Measurements from ENCODE around the gene TICAM2.
A peak's percentile ranks its signal among the peaks of the same experiment; 100 is the strongest.

Gene TICAM2

DNA sequence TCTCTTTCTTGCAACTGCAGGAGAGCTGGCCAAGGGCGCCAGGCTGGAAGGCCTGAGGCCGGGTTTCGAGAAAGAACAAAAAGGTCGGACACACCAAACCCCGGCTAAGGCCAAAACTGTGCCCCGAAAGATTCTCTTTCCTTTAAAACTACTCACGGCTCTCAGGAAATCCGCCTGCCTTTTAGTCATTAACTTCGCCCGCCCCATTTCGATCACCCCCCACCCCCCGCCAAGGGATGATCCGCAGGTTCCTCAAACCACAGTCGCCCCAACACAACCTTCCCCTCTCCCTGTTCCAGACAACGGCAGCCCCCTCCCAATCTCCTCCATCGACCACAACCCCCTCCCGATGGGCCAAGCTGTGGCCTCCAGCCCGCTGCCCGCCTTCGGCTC, 58.2 kb downstream of the TICAM2 start:
- peak overlapping the region; percentile 64 for H3K4me3 ChIP-seq (ENCODE audit: low read depth, low read length)
- DNase-seq (ENCODE audit: low read depth) = no peak
- TF ChIP-seq, protein P1, sequence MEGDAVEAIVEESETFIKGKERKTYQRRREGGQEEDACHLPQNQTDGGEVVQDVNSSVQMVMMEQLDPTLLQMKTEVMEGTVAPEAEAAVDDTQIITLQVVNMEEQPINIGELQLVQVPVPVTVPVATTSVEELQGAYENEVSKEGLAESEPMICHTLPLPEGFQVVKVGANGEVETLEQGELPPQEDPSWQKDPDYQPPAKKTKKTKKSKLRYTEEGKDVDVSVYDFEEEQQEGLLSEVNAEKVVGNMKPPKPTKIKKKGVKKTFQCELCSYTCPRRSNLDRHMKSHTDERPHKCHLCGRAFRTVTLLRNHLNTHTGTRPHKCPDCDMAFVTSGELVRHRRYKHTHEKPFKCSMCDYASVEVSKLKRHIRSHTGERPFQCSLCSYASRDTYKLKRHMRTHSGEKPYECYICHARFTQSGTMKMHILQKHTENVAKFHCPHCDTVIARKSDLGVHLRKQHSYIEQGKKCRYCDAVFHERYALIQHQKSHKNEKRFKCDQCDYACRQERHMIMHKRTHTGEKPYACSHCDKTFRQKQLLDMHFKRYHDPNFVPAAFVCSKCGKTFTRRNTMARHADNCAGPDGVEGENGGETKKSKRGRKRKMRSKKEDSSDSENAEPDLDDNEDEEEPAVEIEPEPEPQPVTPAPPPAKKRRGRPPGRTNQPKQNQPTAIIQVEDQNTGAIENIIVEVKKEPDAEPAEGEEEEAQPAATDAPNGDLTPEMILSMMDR (IDR thresholded peaks at IDR 0.05; ENCODE audit: control insufficient read depth, extremely low read depth, insufficient read depth) = no peak

DNA sequence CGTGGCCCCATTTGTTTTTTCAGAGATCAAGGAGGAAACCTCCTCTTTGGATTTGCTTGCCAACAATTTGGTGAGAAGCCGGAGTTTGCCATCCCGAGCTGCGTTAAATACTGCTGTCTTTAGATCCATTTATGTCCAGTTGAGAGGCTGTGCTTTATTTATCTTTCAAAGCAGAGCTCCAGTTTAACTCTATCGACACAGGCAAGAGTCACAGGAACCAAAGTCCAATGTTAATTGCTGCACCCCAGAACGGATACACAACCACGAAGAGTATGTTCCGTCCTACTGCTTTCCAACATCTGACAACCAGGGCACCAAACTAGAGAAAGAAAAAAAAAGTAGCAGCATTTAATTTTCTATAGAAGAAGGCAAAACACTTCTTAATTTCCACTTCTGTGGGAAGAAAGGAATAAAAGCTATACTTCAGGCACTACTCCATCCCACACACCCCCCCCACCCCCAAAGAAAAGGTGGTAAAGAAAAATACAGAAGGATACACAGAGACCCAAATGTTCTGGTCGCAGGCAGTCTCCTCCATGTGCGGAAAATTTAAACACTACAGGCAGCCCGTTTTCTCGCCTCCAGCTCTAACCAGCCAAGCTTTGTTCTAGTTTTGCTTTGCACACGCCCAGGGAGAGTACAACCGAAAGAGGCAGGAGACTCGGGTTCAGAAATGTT, 58.8 kb downstream of the TICAM2 start:
- TF ChIP-seq, protein P1 (IDR thresholded peaks at IDR 0.05; ENCODE audit: control insufficient read depth, extremely low read depth, insufficient read depth) = no peak
- peak overlapping the region; percentile 64 for H3K4me3 ChIP-seq (ENCODE audit: low read depth, low read length)
- DNase-seq (ENCODE audit: low read depth) = no peak

DNA sequence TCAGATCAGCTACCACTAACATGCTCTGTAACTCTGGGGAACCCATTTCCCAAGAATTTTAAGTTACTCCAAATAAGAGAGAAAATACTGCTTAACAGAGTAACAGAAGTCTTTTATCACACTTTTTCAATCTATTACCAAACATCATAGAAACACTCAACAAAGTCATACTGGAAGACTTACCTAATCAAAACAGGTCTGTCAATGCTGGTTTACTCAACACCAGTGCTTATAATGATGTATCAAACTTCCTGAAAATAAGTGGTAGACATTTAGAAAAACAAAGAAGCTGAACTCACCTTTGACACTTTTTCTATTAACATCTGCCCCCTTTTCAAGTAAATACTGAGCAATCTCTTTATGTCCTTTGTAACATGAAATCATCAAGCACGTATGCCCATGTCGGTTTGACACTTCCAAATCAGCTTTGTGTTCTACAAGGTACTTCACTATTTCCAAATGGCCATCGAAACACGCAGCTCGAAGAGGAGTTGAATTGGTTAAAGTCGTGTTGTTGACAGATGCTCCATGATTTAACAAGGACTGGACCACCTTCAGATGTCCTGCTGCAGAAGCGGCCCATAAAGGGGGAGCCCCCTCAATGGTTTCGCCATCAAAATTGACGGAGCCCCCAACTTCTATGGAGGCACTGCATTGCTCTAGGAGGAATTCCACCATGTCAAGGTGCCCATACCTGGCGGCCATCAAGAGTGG, 59.5 kb downstream of the TICAM2 start:
- peak overlapping the region; percentile 64 for H3K4me3 ChIP-seq (ENCODE audit: low read depth, low read length)
- TF ChIP-seq, protein P1 (IDR thresholded peaks at IDR 0.05; ENCODE audit: control insufficient read depth, extremely low read depth, insufficient read depth) = no peak
- no peak for DNase-seq (ENCODE audit: low read depth)

DNA sequence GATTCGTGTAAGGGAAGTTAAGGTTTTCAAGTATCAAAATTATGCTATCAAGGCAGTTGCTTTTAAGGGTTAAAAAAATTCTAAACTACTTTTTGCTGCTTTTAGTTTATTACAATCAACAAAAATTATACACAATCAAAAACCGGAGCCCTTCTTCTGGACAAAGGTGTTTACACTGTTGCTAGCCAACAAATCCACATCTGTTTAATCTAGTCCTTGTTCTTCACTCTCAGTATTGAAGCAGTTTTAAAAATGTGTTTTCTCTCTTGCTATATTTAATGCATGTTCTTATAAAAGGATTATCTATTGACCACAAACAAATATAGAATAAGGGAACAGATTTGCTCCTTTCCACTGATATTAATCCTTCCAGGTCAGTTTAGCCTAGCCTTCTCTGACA, 60.2 kb downstream of the TICAM2 start:
- TF ChIP-seq, protein P1 (IDR thresholded peaks at IDR 0.05; ENCODE audit: control insufficient read depth, extremely low read depth, insufficient read depth) = no peak
- DNase-seq (ENCODE audit: low read depth) = no peak
- H3K4me3 ChIP-seq (ENCODE audit: low read depth, low read length) = peak overlapping the region; percentile 64

DNA sequence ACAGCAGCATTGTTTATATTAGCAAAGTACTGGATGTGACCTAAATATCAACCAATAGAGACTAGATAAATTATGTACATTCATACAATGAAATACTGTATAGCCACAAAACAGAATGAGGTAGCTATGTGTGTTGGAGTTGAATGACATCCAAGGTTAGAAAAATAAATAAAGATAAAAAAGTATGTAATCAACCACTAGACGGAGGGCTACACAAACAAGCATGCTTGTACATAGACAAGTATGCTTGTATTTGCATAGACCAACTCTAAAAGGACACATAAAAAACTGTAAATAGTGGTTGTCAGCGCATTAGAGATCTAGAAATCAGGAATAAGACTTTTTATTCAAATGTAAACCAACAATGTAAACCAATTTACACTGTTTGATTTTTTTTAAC, 60.7 kb downstream of the TICAM2 start:
- H3K4me3 ChIP-seq (ENCODE audit: low read depth, low read length) = peak overlapping the region; percentile 64
- peak; percentile 72 for DNase-seq (ENCODE audit: low read depth)
- TF ChIP-seq, protein P1 (IDR thresholded peaks at IDR 0.05; ENCODE audit: control insufficient read depth, extremely low read depth, insufficient read depth) = no peak

DNA sequence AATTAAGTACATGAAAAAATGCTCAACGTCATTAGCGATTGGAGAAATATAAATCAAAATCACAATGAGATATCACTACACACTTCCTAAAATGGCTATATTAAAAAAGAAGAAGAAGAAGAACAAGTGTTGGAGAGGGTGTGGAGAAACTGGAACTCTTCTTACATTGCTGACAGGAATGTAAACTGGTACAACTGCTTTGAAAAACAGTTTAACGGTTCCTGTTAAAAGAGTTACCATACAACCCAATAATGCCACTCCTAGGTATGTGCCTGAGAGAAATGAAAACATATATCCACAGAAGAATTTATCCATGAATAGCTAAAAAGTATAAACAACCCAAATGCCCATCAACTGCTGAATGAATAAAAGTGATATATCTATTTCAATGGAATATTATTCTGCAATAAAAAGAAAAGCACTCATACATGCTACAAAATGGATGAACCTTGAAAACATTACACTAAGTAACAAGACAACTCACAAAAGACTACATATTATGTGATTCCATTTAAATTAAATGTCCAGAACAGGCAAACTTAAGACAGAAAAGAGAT, 66.7 kb downstream of the TICAM2 start:
- no peak overlapping the region for H3K4me3 ChIP-seq (ENCODE audit: low read depth, low read length)
- no peak for DNase-seq (ENCODE audit: low read depth)
- TF ChIP-seq, protein P1 (IDR thresholded peaks at IDR 0.05; ENCODE audit: control insufficient read depth, extremely low read depth, insufficient read depth) = no peak
